ENCODE results near the gene PCNX3. TPM values are rescaled to one million over a fixed set of nuclear protein-coding genes. Genes with fewer than 3 reads are reported as not detected.

Gene PCNX3
- total RNA-seq, 1 donor, result 31.5 TPM

GRCh38 chr11:65613091-65613928, 2.3 kb upstream of the PCNX3 start:
- H3K4me3 ChIP-seq (ENCODE audit: low read depth, low read length), result peak overlapping the region; percentile 95
- DNase-seq (ENCODE audit: low read depth), result no peak
- TF ChIP-seq CTCF (IDR thresholded peaks at IDR 0.05; ENCODE audit: insufficient read depth, low read length), result no peak

- TF ChIP-seq CTCF (IDR thresholded peaks at IDR 0.05; ENCODE audit: insufficient read depth, low read length), result no peak
- peak overlapping the region; percentile 74 for H3K4me3 ChIP-seq (ENCODE audit: low read depth, low read length)
- DNase-seq (ENCODE audit: low read depth), result no peak
These were observed 486 bp downstream of the PCNX3 start for GRCh38 chr11:65615950-65616574.

DNA sequence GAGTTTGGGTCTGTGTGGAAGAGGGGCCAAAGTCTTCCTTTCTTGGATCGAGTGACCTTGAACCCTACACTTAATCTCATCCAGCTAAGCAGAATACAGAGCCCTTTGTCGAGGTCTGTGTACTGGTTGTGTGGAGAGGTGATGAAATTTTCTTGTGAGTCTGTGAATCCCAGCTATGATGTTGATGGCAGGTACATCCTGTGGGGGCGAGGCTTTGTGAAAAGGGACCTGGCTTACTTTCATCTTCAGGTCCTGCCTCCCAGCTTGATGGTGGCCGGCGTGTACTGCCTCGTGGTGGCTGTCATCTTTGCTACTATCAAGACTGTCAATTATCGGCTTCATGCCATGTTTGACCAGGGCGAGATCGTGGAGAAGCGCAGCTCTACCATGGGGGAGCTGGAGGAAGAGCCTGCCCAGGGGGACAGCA, 1.0 kb downstream of the PCNX3 start:
- peak overlapping the region; percentile 74 for H3K4me3 ChIP-seq (ENCODE audit: low read depth, low read length)
- TF ChIP-seq CTCF (IDR thresholded peaks at IDR 0.05; ENCODE audit: insufficient read depth, low read length), result no peak
- DNase-seq (ENCODE audit: low read depth), result no peak

DNA sequence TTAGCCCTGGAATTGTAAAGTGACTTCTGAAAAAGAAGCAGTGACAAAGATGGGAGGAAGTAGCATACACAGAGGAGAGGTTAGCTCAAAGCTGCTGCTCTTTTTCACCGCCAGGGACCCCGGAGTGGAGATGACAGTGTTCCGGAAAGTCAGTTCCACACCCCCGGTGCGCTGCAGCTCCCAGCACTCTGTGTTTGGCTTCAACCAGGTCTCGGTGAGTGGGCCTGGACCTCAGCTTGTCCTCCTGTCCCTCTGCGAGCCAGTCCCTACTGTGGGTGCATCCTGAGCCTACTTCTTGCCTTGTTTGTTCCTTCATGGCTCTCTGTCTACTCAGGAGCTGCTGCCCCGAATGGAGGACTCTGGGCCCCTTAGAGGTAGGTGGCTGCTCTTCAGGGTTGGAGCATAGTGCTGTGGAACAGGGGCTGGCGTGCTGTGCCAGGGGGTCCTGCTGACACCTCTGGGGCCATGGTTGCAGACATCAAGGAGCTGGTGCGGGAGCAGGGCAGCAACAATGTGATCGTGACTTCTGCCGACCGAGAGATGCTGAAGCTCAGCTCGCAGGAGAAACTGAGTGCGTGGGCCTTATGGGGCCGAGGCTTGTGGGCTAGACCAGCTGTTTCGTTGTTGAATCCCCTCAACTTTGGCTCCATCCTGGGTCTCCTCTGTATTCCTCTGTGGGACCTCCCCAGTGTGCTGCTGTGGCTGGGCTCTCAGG, 1.7 kb downstream of the PCNX3 start:
- H3K4me3 ChIP-seq (ENCODE audit: low read depth, low read length), result peak overlapping the region; percentile 74
- no peak for TF ChIP-seq CTCF (IDR thresholded peaks at IDR 0.05; ENCODE audit: insufficient read depth, low read length)
- DNase-seq (ENCODE audit: low read depth), result no peak

- no peak for DNase-seq (ENCODE audit: low read depth)
- H3K4me3 ChIP-seq (ENCODE audit: low read depth, low read length), result no peak overlapping the region
- TF ChIP-seq CTCF (IDR thresholded peaks at IDR 0.05; ENCODE audit: insufficient read depth, low read length), result no peak
These were observed 2.6 kb downstream of the PCNX3 start for GRCh38 chr11:65617990-65618751.

DNA sequence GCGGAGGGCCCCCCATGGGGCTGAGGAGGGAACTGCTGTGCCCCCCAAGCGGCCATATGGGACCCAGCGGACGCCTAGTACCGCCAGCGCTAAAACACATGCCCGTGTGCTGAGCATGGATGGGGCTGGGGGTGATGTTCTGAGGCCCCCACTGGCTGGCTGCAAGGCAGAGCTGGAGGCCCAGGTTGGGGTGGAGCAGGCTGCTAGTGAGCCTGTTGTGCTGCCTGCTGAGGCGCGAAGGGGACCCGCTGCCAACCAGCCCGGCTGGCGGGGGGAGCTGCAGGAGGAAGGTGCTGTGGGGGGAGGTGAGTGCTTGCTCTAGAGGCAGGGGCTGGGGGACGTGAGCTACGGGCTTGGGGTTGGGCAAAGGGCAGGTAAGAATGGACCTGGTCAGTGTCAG, 3.2 kb downstream of the PCNX3 start:
- no peak overlapping the region for H3K4me3 ChIP-seq (ENCODE audit: low read depth, low read length)
- TF ChIP-seq CTCF (IDR thresholded peaks at IDR 0.05; ENCODE audit: insufficient read depth, low read length), result no peak
- DNase-seq (ENCODE audit: low read depth), result no peak

All from fibroblast of the aortic adventitia (primary cell).